Suprapubic skin (tissue), 3 donors: ENCODE results near the gene RAB1A.

Experiments used
- POLR2A ChIP-seq, 2 donors: fragments of 450-650 bp; IDR thresholded peaks; one replicate each; pipeline ENCODE4 v1.6.1; 2017; ENCODE audit warnings: antibody characterized with exemption in 2 of 2, mild to moderate bottlenecking in 2 of 2, moderate library complexity in 2 of 2
- TF ChIP-seq, protein P1 (sequence below), 2 donors: fragments of 200-600 bp in 1 of 2; fragments of 450-650 bp in 1 of 2; sonication (generic) in 1 of 2; IDR thresholded peaks; one replicate each; pipeline ENCODE4 v1.5.1; 2016 to 2019; ENCODE audit warnings: antibody characterized with exemption in 2 of 2, mild to moderate bottlenecking in 1 of 2, moderate library complexity in 1 of 2

DNA sequence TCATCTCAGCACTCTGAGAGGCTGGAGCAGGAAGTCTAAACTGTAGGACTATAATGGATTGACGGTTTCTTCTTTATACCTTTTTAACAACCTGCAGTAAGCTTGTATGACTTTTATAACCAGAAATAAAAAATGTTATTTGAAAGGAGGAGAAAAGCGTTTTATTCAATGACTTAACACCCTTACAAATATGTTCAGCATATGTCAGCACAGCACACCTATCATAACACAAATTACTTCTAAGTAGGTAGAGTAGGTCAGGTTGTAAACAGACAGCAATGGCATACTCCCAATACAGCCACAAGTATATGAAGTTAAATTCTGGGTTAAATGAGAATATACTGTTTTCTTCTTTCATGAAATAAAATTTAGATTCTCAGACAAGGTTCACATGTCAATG, 16.1 kb downstream of the RAB1A start:
- TF ChIP-seq, protein P1, sequence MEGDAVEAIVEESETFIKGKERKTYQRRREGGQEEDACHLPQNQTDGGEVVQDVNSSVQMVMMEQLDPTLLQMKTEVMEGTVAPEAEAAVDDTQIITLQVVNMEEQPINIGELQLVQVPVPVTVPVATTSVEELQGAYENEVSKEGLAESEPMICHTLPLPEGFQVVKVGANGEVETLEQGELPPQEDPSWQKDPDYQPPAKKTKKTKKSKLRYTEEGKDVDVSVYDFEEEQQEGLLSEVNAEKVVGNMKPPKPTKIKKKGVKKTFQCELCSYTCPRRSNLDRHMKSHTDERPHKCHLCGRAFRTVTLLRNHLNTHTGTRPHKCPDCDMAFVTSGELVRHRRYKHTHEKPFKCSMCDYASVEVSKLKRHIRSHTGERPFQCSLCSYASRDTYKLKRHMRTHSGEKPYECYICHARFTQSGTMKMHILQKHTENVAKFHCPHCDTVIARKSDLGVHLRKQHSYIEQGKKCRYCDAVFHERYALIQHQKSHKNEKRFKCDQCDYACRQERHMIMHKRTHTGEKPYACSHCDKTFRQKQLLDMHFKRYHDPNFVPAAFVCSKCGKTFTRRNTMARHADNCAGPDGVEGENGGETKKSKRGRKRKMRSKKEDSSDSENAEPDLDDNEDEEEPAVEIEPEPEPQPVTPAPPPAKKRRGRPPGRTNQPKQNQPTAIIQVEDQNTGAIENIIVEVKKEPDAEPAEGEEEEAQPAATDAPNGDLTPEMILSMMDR (IDR thresholded peaks at IDR 0.05) = no peak
- no peak for TF ChIP-seq POLR2A (IDR thresholded peaks at IDR 0.05)
